ENCODE results near the gene MRPS35. TPM values are rescaled to one million over a fixed set of nuclear protein-coding genes. Genes with fewer than 3 reads are reported as not detected.
A peak's percentile ranks its signal among the peaks of the same experiment; 100 is the strongest.

Gene MRPS35
- total and polyA plus RNA-seq, 10 donors: 20.5 to 40.8 (median 28.5) TPM

GRCh38 chr12:27707216-27707615 is 3.4 kb upstream of the MRPS35 start:
- TF ChIP-seq POLR2AphosphoS5 (IDR thresholded peaks at IDR 0.05) (no peak), POLR2A (IDR thresholded peaks at IDR 0.05) (no peak), CTCF (IDR thresholded peaks at IDR 0.05 in 8 of 11, conservative IDR thresholded peaks at IDR 0.05 in 3 of 11) (no peak)
- Histone ChIP-seq H3K4me1 (peaks cover 6 to 29% (median 19%) of the 10 kb centered on the region in 6 donors), H3K36me3 (no peaks in the 10 kb centered on the region), H3K27me3 (replicated peaks in 1 of 7) (no peaks in the 10 kb centered on the region), H3K4me3 (no peak overlapping the region), H3K9me3 (no peaks in the 10 kb centered on the region), H3K27ac (no peak overlapping the region)
- 79 to 90% (median 87%) methylated on average over 2 of the region's 2 CpGs for WGBS, 5 donors
- no peak for DNase-seq
- intact Hi-C loops (cut with DNase I; ENCODE audit: low total_unique reads): no loop called here

- H3K36me3 ChIP-seq: peaks cover 0 to 16% (median 0%) of the 10 kb centered on the region in 6 donors
- peak overlapping the region in 6 of 8 donors; percentile 98 to 100 (median 99) for H3K4me3 ChIP-seq
- no peaks in the 10 kb centered on the region for H3K27me3 ChIP-seq (replicated peaks in 1 of 7)
- TF ChIP-seq POLR2AphosphoS5 (IDR thresholded peaks at IDR 0.05): no peak
- TF ChIP-seq CTCF (IDR thresholded peaks at IDR 0.05 in 8 of 11, conservative IDR thresholded peaks at IDR 0.05 in 3 of 11): no peak
- no peak for TF ChIP-seq POLR2A (IDR thresholded peaks at IDR 0.05)
- peaks cover 8 to 43% (median 26%) of the 10 kb centered on the region in 6 donors for H3K4me1 ChIP-seq
- no peak for DNase-seq
- H3K27ac ChIP-seq: peak overlapping the region in 3 of 8 donors; percentile 78 to 87 (median 83)
- intact Hi-C loops (cut with DNase I; ENCODE audit: low total_unique reads): no loop called here
- WGBS, 5 donors: 80 to 92% (median 91%) methylated on average over 12 of the region's 12 CpGs
- H3K9me3 ChIP-seq: no peaks in the 10 kb centered on the region
Measured at GRCh38 chr12:27709212-27709931, 1.3 kb upstream of the MRPS35 start.

GRCh38 chr12:27709932-27710591 is 570 bp upstream of the MRPS35 start:
- H3K4me3 ChIP-seq: peak overlapping the region; percentile 93 to 100 (median 99)
- peaks cover 8 to 45% (median 26%) of the 10 kb centered on the region in 6 donors for H3K4me1 ChIP-seq
- peak overlapping the region; percentile 68 to 87 (median 80) for H3K27ac ChIP-seq
- H3K27me3 ChIP-seq (replicated peaks in 1 of 7): no peaks in the 10 kb centered on the region
- no peak for DNase-seq
- 8 to 31% (median 21%) methylated on average over 24 of the region's 24 CpGs for WGBS, 5 donors
- no peak for TF ChIP-seq CTCF (IDR thresholded peaks at IDR 0.05 in 8 of 11, conservative IDR thresholded peaks at IDR 0.05 in 3 of 11)
- no peak for TF ChIP-seq POLR2A (IDR thresholded peaks at IDR 0.05)
- TF ChIP-seq POLR2AphosphoS5 (IDR thresholded peaks at IDR 0.05): no peak
- H3K36me3 ChIP-seq: peaks cover 0 to 23% (median 2%) of the 10 kb centered on the region in 6 donors
- intact Hi-C loops (cut with DNase I; ENCODE audit: low total_unique reads): no loop called here
- H3K9me3 ChIP-seq: no peaks in the 10 kb centered on the region

- H3K4me1 ChIP-seq: peaks cover 8 to 45% (median 26%) of the 10 kb centered on the region in 6 donors
- H3K9me3 ChIP-seq: no peaks in the 10 kb centered on the region
- H3K27ac ChIP-seq: peak overlapping the region in 7 of 8 donors; percentile 68 to 87 (median 79)
- intact Hi-C loops (cut with DNase I; ENCODE audit: low total_unique reads): no loop called here
- DNase-seq: no peak
- no peaks in the 10 kb centered on the region for H3K27me3 ChIP-seq (replicated peaks in 1 of 7)
- no peak for TF ChIP-seq CTCF (IDR thresholded peaks at IDR 0.05 in 8 of 11, conservative IDR thresholded peaks at IDR 0.05 in 3 of 11)
- TF ChIP-seq POLR2A (IDR thresholded peaks at IDR 0.05): no peak
- no peak for TF ChIP-seq POLR2AphosphoS5 (IDR thresholded peaks at IDR 0.05)
- peaks cover 0 to 35% (median 8%) of the 10 kb centered on the region in 6 donors for H3K36me3 ChIP-seq
- 0 to 1% (median 0%) methylated on average over 11 of the region's 11 CpGs for WGBS, 5 donors
- H3K4me3 ChIP-seq: peak overlapping the region; percentile 93 to 100 (median 99)
Measured at GRCh38 chr12:27711317-27711682, 668 bp downstream of the MRPS35 start.
